Epithelial cell of esophagus (primary cell): ENCODE measurements around the gene COG3.
"Not testable (repeated sequence)": the region's sequence is repeated elsewhere in the genome, so short reads cannot be mapped to it uniquely, and the experiment has no call there.

Source experiments
- DNase-seq: peaks from one replicate; pipeline ENCODE4 v3.0.0; 2010; ENCODE audit warnings: low read depth
- H3K4me3 ChIP-seq: 2 replicates; pipeline ENCODE4 v1.5.1; 2011; ENCODE audit warnings: mild to moderate bottlenecking, low read length, control low read depth
- TF ChIP-seq, protein P1 (sequence below): IDR thresholded peaks from 2 replicates; pipeline ENCODE4 v1.5.1; 2011; ENCODE audit warnings: low read depth, mild to moderate bottlenecking, low read length, control low read depth, inconsistent platforms; ENCODE audit not compliant: insufficient read depth; ENCODE audit errors: missing control alignments

COG3 gene

DNA sequence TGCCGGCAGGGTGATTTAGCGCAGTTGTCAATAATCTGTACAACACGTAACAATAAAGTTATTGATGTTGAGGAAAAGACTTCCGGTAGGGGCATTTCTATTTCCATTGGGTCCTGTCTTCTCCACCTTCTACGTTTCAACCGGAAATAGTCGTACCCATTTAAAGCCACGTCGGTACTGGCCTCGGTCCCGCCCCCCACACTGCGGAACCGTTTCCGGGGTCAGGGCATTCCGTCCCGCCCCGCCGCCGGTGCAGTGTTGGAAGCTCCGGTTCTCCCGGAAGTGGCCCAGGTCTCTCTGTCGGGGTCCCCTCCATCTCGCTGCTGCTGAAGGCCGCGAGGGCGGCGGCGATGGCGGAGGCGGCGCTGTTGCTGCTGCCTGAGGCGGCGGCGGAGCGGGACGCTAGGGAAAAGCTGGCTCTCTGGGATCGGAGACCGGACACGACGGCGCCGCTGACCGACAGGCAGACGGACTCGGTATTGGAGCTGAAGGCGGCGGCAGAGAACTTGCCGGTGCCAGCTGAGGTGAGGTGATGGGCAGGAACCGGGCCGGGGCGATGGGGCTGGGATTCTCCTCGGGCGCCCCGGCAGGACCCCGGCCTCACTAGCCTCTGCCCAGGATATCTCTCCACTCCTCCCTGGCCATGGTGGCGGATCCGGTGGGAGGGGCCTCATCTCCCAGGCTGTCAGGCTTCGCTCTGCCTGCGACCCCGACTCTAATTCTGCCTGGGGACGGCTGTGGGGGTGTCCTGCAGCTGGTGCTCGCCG, at the start of gene COG3:
Gene COG3 (plus strand): TSS at position 253 of the 767 bp plus-strand sequence. CDS start 98 bp downstream, at position 351.
- H3K4me3 ChIP-seq, result peak within 1 kb of the TSS; percentile 85
- peak; percentile 98 for DNase-seq
- TF ChIP-seq, protein P1, sequence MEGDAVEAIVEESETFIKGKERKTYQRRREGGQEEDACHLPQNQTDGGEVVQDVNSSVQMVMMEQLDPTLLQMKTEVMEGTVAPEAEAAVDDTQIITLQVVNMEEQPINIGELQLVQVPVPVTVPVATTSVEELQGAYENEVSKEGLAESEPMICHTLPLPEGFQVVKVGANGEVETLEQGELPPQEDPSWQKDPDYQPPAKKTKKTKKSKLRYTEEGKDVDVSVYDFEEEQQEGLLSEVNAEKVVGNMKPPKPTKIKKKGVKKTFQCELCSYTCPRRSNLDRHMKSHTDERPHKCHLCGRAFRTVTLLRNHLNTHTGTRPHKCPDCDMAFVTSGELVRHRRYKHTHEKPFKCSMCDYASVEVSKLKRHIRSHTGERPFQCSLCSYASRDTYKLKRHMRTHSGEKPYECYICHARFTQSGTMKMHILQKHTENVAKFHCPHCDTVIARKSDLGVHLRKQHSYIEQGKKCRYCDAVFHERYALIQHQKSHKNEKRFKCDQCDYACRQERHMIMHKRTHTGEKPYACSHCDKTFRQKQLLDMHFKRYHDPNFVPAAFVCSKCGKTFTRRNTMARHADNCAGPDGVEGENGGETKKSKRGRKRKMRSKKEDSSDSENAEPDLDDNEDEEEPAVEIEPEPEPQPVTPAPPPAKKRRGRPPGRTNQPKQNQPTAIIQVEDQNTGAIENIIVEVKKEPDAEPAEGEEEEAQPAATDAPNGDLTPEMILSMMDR, result no peak

GRCh38 chr13:45415112-45415511, 49.6 kb upstream of the COG3 start:
- TF ChIP-seq, protein P1, result no peak
- H3K4me3 ChIP-seq, result peak overlapping the region; percentile 13
- no peak for DNase-seq

- peak overlapping the region; percentile 72 for H3K4me3 ChIP-seq
- DNase-seq, result no peak
Observed at GRCh38 chr13:45416516-45417128, 48.1 kb upstream of the COG3 start.

DNA sequence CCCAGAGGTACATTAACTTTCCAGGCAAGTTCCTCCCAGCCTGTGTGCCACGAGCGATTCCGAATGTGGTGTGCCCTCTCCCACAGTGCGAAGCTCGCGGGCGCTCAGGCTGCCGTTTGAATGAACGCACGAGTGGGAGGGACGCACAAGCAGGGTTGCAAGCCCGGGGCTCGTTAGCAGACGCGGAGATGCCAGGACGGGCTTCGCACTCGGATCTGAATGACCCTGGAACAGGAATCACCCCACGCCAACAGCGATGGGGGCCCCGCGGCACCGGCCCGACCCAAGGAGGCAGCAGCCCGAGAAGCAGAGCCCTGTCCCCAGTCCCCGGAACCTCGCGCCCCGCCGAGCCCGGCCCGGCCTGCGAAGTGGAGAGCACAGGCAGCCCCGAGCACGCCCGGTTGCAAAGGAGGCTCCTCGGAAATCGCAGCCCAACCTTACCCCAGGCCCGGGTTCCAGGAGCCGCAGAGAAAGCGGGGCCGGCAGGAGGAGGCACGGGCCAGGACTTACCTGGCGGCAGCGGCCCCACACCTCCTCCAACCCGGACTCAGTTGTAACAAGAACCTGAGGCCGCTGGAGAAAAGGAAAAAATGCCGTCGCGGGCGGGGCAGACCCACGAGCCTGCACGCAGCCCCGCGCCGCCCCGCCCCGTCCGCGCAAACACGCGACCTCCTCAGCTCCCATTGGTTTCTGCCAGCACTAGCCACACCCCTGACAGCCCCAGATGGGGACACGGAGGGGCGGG, 46.8 kb upstream of the COG3 start, which contains the start of gene SLC25A30:
Gene SLC25A30 (minus strand): TSS at position 584 of the 745 bp plus-strand sequence. CDS start 6,948 bp downstream, outside the sequence.
- peak within 1 kb of the TSS; percentile 72 for H3K4me3 ChIP-seq
- peak; percentile 92 for DNase-seq
- TF ChIP-seq, protein P1, result no peak

More at GRCh38 chr13:45416516-45417128, 48.1 kb upstream of the COG3 start:
- TF ChIP-seq, protein P1, result no peak

DNA sequence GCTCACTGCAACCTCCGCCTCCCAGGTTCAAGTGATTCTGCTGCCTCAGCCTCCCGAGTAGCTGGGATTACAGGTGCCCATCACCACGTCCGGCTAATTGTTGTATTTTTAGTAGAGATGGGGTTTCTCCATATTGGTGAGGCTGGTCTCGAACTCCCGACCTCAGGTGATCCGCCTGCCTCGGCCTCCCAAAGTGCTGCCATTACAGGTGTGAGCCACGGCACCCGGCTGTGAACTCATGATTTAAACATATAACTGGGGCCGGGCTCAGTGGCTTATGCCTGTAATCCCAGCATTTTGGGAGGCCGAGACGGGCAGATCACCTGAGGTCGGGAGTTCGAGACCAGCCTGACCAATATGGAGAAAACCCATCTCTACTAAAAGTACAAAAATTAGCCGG, 45.4 kb upstream of the COG3 start:
- H3K4me3 ChIP-seq, DNase-seq: not testable (repeated sequence)

DNA sequence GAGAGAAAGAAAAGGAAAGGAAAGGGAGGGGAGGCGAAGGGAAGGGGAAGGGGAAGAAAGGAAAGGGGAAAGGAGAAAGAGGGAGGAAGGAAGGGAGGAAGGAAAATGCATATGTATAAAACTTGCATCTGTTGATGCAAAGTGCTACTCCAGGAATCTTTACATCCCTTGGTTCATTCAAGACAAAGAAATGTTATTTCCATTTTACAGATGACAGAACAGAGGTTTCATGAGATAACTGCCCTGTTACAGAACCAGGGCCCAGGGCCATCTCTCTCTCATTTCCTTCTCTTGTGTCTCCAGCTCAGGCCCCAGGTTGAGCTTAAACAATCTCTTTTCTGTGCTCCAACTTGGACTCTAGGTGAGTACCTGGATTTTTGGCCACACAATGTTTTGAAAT, 44.8 kb upstream of the COG3 start:
- TF ChIP-seq, protein P1, result no peak
- H3K4me3 ChIP-seq, result no peak overlapping the region
- no peak for DNase-seq

DNA sequence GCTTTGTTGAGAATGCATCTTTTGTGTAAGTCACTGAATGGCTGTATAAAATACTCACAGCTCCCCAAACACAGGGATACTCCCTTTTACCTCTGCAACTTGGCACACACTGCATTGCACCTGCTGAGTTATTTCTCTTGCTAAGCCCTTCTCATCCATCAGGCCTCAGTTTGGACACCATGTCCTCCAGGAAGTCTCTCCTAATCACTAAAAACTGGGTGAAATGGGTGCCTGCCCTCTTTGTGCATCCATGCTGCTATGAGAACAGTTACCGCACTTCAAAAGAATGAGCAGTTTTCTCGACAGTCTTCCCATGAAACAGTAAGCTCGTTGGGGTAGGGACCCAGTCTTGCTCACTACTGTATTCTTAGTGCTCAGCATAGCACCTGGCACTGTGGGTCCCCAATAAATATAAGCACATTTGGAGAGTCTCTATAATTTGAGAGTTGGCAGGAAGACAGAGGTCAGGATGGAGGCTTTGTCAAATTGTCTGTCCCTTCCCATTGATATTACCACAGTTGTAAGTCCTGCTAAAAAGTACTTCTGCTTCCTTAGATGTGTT, 41.9 kb upstream of the COG3 start:
- no peak overlapping the region for H3K4me3 ChIP-seq
- DNase-seq, result no peak
- TF ChIP-seq, protein P1, result no peak

DNA sequence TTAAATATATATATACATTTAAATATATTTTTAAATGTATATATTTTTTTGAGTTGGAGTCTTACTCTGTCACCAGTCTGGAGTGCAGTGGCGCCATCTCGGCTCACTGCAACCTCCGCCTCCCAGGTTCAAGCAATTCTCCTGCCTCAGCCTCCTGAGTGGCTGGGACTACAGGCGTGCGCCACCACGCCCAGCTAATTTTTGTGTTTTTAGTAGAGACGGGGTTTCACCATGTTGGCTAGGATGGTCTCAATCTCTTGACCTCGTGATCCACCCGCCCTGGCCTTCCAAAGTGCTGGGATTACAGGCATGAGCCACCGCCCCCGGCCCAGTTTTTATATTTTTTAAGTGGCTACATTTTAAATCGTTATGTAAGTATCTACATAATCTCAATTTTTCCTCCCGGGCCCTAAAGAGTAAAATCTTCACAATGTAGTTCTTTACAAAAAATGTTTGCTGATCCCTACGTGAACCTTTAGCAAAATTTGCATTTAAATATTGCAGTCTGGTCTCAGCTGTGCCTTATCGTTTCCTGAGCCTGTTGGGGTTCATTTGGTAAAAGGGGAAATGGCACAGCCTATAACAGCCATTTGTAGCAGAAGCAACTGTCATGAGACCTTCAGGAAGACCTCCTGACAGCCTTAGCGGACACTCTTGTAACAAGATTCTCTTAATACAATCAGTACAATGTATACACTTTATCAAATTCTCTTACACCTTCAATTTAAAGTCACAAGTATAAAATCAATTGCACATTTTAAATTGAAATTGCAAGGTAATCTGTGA, 38.5 kb upstream of the COG3 start:
- not testable (repeated sequence) for DNase-seq, H3K4me3 ChIP-seq
